IPS-NIHi11 (cell line): ENCODE data around the gene BCOR.

ENCODE experiments used
- DNase-seq: peaks from one replicate; pipeline ENCODE4 v3.0.0; 2012; ENCODE audit warnings: mixed read lengths, low spot score

BCOR gene

GRCh38 chrX:40003428-40004245, 94.1 kb downstream of the BCOR start:
- DNase-seq, result no peak

- DNase-seq, result no peak
Measured at GRCh38 chrX:40003071-40003427, 94.7 kb downstream of the BCOR start.
